ENCODE results near the gene EEF2K.

- TF ChIP-seq POLR2A (IDR thresholded peaks at IDR 0.05; ENCODE audit: low read length) (no peak), GATA1 (IDR thresholded peaks at IDR 0.05; ENCODE audit: low read depth, low read length) (no peak)
Observed at GRCh38 chr16:22189473-22190080, 16.5 kb upstream of the EEF2K start.
